Inflammatory macrophage treated with lipopolysaccharide for 4 hours (primary cell): Measurements from ENCODE around the gene C1orf53.
"Not testable (repeated sequence)": the region's sequence is repeated elsewhere in the genome, so short reads cannot be mapped to it uniquely, and the experiment has no call there.

Source experiments
- DNase-seq: peaks from one replicate; pipeline ENCODE4 v3.0.0-alpha.2; 2020

C1orf53 gene

DNA sequence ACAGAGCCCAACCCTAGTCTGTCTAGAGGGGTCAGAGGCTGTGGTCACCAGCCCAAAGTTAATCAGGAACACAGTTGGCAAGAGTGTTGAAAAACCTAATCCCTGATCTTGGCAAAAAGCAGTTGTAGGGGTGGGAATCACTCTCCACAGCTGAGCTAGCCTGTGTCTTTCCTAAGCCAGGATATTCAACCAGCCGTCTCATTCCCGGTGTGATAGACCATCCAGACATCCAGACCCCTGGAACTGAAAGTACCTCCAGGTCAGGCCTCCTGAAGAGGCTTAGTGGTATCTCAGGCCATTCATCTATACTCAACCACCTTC is 19.6 kb downstream of the C1orf53 start:
- DNase-seq: no peak

DNA sequence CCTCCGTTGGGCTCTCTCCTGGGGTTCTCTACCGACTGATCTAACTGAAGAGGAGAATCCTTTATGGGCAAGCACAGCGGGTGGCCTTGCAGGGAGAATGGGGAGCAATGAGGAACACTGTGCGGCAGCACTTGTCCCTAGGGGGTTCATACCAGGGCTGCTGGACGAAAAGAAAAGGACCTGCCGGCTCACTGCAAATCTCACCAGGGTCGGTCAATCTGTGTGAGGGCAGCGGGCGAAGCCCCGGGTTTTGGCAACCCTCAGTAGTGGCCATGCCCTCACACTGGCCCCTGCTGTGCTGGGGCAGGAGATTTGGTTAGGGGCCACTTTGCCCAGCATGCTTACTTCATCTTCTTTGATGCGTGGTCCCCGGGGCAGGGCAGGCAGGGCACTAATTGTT is 20.6 kb downstream of the C1orf53 start:
- DNase-seq: no peak

- peak; percentile 57 for DNase-seq
Measured at GRCh38 chr1:197924516-197925123, 22.2 kb downstream of the C1orf53 start.

GRCh38 chr1:197927908-197928665 is 25.7 kb downstream of the C1orf53 start:
- no peak for DNase-seq

GRCh38 chr1:197928849-197929336 is 26.5 kb downstream of the C1orf53 start:
- DNase-seq: no peak

GRCh38 chr1:197933016-197933415 is 30.6 kb downstream of the C1orf53 start:
- DNase-seq: no peak

DNA sequence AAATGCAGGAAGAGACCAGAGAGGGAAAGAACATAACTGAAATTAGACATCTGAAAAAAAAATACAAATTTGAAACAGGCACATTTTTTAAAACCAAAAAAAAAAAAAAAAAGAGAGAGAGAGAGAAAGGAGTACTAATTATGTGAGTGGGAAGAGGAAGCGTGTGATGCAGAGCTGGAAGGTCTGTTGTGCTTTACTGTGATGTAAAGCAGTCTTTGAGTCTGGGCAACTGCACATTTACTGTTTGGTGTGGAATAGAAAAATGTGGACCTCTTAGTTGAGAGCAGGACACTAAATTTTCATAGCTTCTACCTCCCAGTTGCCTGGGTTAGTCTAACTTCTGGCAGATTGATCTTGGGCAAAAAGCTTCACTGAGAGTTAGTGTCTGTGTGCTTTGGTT is 31.2 kb downstream of the C1orf53 start:
- DNase-seq: no peak

- DNase-seq: no peak
Measured at GRCh38 chr1:197937381-197937780, 35.0 kb downstream of the C1orf53 start.

GRCh38 chr1:197937892-197938291 is 35.5 kb downstream of the C1orf53 start:
- DNase-seq: no peak

DNA sequence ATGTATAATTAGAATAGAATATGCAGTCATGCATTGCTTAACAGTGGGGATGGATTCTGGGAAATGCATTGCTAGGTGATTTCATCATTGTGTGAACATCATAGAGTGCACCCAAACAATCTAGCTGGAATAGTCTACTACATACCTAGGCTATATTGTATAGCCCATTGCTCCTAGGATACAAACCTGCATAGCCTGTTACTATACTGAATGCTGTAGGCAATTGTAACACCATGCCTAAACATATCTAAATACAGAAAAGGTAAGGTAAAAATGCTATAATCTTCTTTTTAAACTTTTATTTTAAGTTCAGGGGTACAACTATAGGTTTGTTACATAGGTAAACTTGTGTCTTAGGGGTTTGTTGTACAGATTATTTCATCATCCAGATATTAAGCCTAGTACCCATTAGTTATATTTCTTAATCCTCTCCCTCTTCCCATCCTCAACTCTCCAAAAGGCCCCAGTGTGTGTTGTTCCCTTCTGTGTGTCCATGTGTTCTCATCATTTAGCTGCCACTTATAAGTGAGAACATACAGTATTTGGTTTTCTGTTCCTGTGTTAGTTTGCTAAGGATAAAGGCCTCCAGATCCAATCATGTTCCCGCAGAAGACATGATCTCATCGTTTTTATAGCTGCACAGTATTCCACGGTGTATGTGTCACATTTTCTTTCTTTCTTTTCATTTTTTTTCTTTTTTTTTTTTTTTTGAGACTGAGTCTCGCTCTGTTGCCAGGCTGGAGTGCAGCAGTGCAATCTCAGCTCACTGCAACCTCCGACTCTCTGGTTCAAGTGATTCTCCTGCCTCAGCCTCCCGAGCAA is 36.9 kb downstream of the C1orf53 start:
- not testable (repeated sequence) for DNase-seq

DNA sequence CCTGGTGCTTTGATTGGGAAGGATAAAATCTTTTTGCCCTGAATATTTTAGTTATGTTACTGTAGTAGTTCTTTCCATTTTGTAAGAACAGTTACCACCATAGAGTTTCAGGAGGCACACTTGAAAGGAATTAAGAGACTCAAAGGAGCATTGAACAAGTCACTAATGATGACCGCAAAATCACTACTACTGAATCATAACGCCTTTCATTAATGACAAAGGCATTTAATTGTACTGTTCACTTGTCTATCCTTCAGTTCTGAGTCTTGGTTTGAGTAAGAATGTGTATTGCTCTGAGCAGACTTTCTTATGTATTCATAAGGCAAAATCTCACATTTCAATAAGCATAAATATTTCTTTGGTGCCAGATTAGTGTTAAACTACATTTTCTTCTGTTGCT is 39.6 kb downstream of the C1orf53 start:
- DNase-seq: no peak

GRCh38 chr1:197944485-197944884 is 42.1 kb downstream of the C1orf53 start:
- no peak for DNase-seq

DNA sequence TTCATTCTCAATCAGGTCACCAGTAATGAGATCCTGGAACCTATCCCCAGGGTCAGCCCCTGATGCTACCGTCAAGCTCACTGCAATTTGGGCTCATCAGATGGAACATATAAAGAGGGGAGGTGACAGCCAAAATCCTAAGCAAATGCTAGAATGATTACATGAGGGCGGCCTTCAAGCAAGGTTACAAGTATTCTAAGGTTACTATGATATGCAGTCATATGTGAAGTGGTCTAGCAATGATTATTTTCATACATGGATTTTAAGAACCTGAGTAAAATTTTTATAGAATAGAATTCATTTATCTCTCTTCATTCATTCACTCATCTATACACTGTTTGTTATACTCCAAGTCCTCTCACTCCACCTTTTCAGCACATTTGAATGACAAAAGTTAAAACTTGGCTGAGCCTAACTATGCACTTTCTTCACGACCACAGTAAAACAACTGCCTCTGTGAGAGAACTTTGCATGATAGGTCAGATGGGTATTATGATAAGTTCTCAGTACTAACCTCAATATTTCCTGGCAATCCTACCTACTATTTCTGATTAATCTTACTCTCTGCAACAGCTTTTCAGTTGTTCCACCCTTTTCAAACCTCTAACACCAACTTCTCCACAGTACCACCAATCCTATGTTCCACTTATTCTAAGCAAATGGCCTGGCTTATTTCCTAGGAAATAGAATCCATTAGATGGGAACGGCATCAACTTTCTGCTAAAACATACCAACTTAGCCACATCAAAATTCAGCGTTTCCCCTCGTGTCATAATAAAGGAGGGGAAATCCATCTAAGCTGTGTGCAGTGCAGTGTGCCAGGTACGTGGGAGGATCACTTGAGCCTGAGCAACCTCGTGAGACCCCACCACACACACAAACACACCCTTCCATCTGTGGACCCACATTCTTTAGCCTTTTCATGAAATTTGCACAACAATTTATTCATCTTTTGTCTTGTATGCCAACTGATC is 46.8 kb downstream of the C1orf53 start:
- no peak for DNase-seq

- DNase-seq: no peak
Measured at GRCh38 chr1:197951089-197951488, 48.7 kb downstream of the C1orf53 start.

GRCh38 chr1:197951617-197952175 is 49.3 kb downstream of the C1orf53 start:
- no peak for DNase-seq

- DNase-seq: not testable (repeated sequence)
Measured at GRCh38 chr1:197953472-197953871, 51.0 kb downstream of the C1orf53 start.

GRCh38 chr1:197954718-197955418 is 52.4 kb downstream of the C1orf53 start:
- DNase-seq: no peak

- DNase-seq: no peak
Measured at GRCh38 chr1:197955486-197956394, 53.3 kb downstream of the C1orf53 start.
